Measurements from ENCODE around the gene CDK5. TPM values are rescaled to one million over a fixed set of nuclear protein-coding genes. Genes with fewer than 3 reads are reported as not detected.

CDK5 gene
- total and polyA plus RNA-seq, 10 of the 15 experiments (the other 5 are each of a cell fraction or from before 2014, with no cell fraction given): 1.5 to 33.4 (median 21.6) TPM

DNA sequence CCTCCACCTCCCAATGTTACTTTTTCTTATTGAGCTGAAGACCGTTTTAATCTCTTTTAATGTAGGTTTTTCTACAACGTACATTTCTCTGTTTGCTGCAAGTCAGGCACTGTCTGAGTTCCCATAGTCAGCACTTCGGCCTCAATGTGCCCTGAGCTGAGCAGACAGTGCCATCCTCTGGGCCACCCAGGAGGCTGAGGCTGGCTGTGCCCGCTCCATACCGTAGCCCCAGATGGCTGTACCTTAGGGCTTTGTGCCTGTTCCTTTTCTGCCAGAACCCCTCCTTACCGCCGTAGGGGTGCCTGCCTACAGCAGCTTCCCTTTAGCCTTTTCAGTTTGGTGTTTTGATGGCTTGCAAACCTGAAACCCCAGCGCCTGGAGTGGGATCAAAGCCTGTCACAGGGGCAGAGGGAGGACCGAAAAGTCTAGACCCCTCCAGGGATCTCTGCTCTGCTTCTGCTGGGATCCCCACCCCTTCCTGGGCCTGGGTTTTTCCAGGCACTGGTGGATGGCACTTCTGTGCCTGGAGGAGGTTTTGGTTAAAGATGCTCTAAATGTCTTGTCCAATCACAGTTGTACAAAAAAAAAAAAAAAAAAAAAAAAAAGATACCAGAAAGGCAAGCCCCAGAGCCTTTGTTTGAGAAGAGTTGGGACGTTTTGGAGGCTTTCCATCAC lies 37.6 kb upstream of the CDK5 start:
- H3K27me3 ChIP-seq (replicated peaks in 1 of 2; ENCODE audit: control insufficient read depth in 2 of 2, insufficient read depth in 2 of 2, low read length in 1 of 2): no peaks in the 10 kb centered on the region
- peaks cover 0 to 5% of the 10 kb centered on the region in 2 experiments; a peak in 3 of 4 replicates for H3K36me3 ChIP-seq (ENCODE audit: control insufficient read depth in 2 of 2, insufficient read depth in 2 of 2, low read length in 1 of 2)
- no peak overlapping the region for H3K4me2 ChIP-seq (ENCODE audit: control insufficient read depth, insufficient read depth)
- DNase-seq (ENCODE audit: low read depth, low spot score): no peak
- in situ Hi-C loops (cut with MboI) (no loop called here), intact Hi-C loops (cut with micrococcal nuclease; ENCODE audit: unreplicated experiment) (no loop called here)
- ChIA-PET RAD21 (ENCODE audit: unreplicated experiment) (no interaction called here), CTCF (interaction anchor here (3.4 kb wide), 1 partner anchor 15 kb away, joined by 19 read pairs; no protein-coding TSS in a partner anchor), POLR2A (interaction anchor here (0.5 kb wide), 1 partner anchor 422 kb away, joined by 4 read pairs; no protein-coding TSS in a partner anchor), SMC1A (ENCODE audit: uncharacterized antibody, unreplicated experiment) (interaction anchor here (0.8 to 1.0 kb wide), 2 partner anchors 16 to 313 kb away, joined by 3 read pairs; no protein-coding TSS in a partner anchor)
- BruUV-seq (replicated peaks): no TSS peak
- no peak overlapping the region for H3K4me3 ChIP-seq
- H2AFZ ChIP-seq (ENCODE audit: control insufficient read depth, low read depth, low read length): no peak overlapping the region
- H3K79me2 ChIP-seq (ENCODE audit: control insufficient read depth, insufficient read depth, low read length): peaks cover 48% of the 10 kb centered on the region
- no peaks in the 10 kb centered on the region; the same call in 1 of the 2 replicates for H3K4me1 ChIP-seq (ENCODE audit: control insufficient read depth, insufficient read depth, low read length)
- no peak for FAIRE-seq
- H3K9me3 ChIP-seq (replicated peaks; ENCODE audit: control insufficient read depth, insufficient read depth, low read length): no peaks in the 10 kb centered on the region
- 0 out of 3 replicates have a peak, but pooled peaks have one; percentile 25 for ATAC-seq
- WGBS (ENCODE audit: insufficient coverage, insufficient replicate concordance, low lambda C conversion rate, missing lambda C conversion rate): 77% methylated on average over 10 of the region's 10 CpGs
- TF ChIP-seq RB1 (IDR thresholded peaks at IDR 0.05; ENCODE audit: borderline replicate concordance): no peak
- TF ChIP-seq NBN (IDR thresholded peaks at IDR 0.05): no peak
- no peak for TF ChIP-seq EZH2 (IDR thresholded peaks at IDR 0.05; ENCODE audit: borderline replicate concordance, control insufficient read depth, low read depth, low read length)
- TF ChIP-seq CBFB (IDR thresholded peaks at IDR 0.05; ENCODE audit: low read depth): no peak
- no peak for TF ChIP-seq POLR2A (IDR thresholded peaks at IDR 0.05; ENCODE audit: low read depth, low read length)
- no peak for TF ChIP-seq NFYB (IDR thresholded peaks at IDR 0.05; ENCODE audit: insufficient read depth, low read depth, low read length)
- H4K20me1 ChIP-seq (ENCODE audit: control insufficient read depth, insufficient read depth): no peaks in the 10 kb centered on the region; the same call in 1 of the 2 replicates
- H3K27ac ChIP-seq (ENCODE audit: control insufficient read depth, insufficient read depth): no peak overlapping the region
- no peak overlapping the region for H3K9ac ChIP-seq (ENCODE audit: control insufficient read depth, insufficient read depth, low read length)

DNA sequence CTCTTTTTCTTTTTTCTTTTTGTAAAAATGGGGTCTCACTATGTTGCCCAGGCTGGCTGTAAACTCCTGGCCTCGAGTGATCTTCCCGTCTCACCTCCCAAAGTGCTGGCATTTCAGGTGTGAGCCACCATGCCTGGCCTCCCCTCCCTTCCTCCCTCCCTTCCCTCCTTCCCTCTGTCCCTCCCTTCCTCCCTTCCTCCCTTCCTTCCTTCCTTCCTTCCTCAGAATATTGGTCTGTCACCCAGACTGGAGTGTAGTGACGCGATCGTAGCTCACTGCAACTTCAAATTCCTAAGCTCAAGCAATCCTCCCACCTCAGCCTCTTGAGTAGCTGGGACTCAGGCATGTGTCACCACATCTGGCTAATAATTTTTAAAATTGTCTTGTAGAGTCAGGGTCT lies 37.0 kb upstream of the CDK5 start:
- Histone ChIP-seq H3K4me2 (ENCODE audit: control insufficient read depth, insufficient read depth) (no peak overlapping the region), H3K4me3 (no peak overlapping the region), H3K27ac (ENCODE audit: control insufficient read depth, insufficient read depth) (no peak overlapping the region), H4K20me1 (ENCODE audit: control insufficient read depth, insufficient read depth) (no peaks in the 10 kb centered on the region; the same call in 1 of the 2 replicates), H3K36me3 (ENCODE audit: control insufficient read depth in 2 of 2, insufficient read depth in 2 of 2, low read length in 1 of 2) (peaks cover 0 to 5% of the 10 kb centered on the region in 2 experiments; a peak in 2 of 4 replicates), H2AFZ (ENCODE audit: control insufficient read depth, low read depth, low read length) (no peak overlapping the region), H3K79me2 (ENCODE audit: control insufficient read depth, insufficient read depth, low read length) (peaks cover 50% of the 10 kb centered on the region), H3K4me1 (ENCODE audit: control insufficient read depth, insufficient read depth, low read length) (peaks cover 1% of the 10 kb centered on the region), H3K9ac (ENCODE audit: control insufficient read depth, insufficient read depth, low read length) (no peak overlapping the region), H3K27me3 (replicated peaks in 1 of 2; ENCODE audit: control insufficient read depth in 2 of 2, insufficient read depth in 2 of 2, low read length in 1 of 2) (no peaks in the 10 kb centered on the region), H3K9me3 (replicated peaks; ENCODE audit: control insufficient read depth, insufficient read depth, low read length) (no peaks in the 10 kb centered on the region)
- CTCF ChIA-PET: interaction anchor here (3.4 kb wide), 1 partner anchor 16 kb away, joined by 19 read pairs; no protein-coding TSS in a partner anchor
- FAIRE-seq (no peak), DNase-seq (ENCODE audit: low read depth, low spot score) (no peak), ATAC-seq (no peak)
- SMC1A ChIA-PET (ENCODE audit: uncharacterized antibody, unreplicated experiment): interaction anchor here (0.8 kb wide), 1 partner anchor 17 kb away, joined by 3 read pairs; no protein-coding TSS in a partner anchor
- no TSS peak for BruUV-seq (replicated peaks)
- intact Hi-C loops (cut with micrococcal nuclease; ENCODE audit: unreplicated experiment): no loop called here
- POLR2A ChIA-PET: interaction anchor here (0.5 to 0.6 kb wide), 2 partner anchors 13 to 423 kb away, joined by 3 to 4 read pairs; no protein-coding TSS in a partner anchor
- in situ Hi-C loops (cut with MboI): no loop called here
- WGBS (ENCODE audit: insufficient coverage, insufficient replicate concordance, low lambda C conversion rate, missing lambda C conversion rate): 100% methylated on average over 5 of the region's 5 CpGs
- RAD21 ChIA-PET (ENCODE audit: unreplicated experiment): no interaction called here
- TF ChIP-seq SPI1 (IDR thresholded peaks at IDR 0.05; ENCODE audit: borderline replicate concordance, insufficient read depth, low read depth, low read length): no peak
- no peak for TF ChIP-seq EGR1 (IDR thresholded peaks at IDR 0.05; ENCODE audit: borderline replicate concordance in 1 of 2, low read depth in 2 of 2, low read length in 2 of 2)
- TF ChIP-seq RELA (IDR thresholded peaks at IDR 0.05; ENCODE audit: borderline replicate concordance, partially characterized antibody): no peak
- no peak for TF ChIP-seq SIX5 (IDR thresholded peaks at IDR 0.05; ENCODE audit: low read depth, low read length, severe bottlenecking)
- TF ChIP-seq RUNX3 (IDR thresholded peaks at IDR 0.05; ENCODE audit: low read length): no peak
- TF ChIP-seq JUNB (IDR thresholded peaks at IDR 0.05): no peak
- no peak for TF ChIP-seq EP300 (IDR thresholded peaks at IDR 0.05; ENCODE audit: borderline replicate concordance in 1 of 2, control insufficient read depth in 1 of 2, low read depth in 2 of 2, low read length in 2 of 2)
- TF ChIP-seq BCL11A (IDR thresholded peaks at IDR 0.05; ENCODE audit: low read depth, low read length): no peak
- TF ChIP-seq TBL1XR1 (IDR thresholded peaks at IDR 0.05; ENCODE audit: low read depth, low read length): no peak
- no peak for TF ChIP-seq SUPT20H (IDR thresholded peaks at IDR 0.05; ENCODE audit: borderline replicate concordance, control insufficient read depth, low read depth, low read length)
- TF ChIP-seq, protein P1, sequence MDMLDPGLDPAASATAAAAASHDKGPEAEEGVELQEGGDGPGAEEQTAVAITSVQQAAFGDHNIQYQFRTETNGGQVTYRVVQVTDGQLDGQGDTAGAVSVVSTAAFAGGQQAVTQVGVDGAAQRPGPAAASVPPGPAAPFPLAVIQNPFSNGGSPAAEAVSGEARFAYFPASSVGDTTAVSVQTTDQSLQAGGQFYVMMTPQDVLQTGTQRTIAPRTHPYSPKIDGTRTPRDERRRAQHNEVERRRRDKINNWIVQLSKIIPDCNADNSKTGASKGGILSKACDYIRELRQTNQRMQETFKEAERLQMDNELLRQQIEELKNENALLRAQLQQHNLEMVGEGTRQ (IDR thresholded peaks at IDR 0.05; ENCODE audit: borderline replicate concordance, low read depth, low read length): no peak
